Measurements from ENCODE around the gene AKAP13.

Gene AKAP13

GRCh38 chr15:85402195-85402881 lies 21.9 kb downstream of the AKAP13 start:
- Histone ChIP-seq H3K9me3 (ENCODE audit: control insufficient read depth, low read length) (no peaks in the 10 kb centered on the region), H3K27ac (no peak overlapping the region), H3K4me1 (no peaks in the 10 kb centered on the region), H3K27me3 (ENCODE audit: control insufficient read depth, insufficient read depth, low read length) (no peaks in the 10 kb centered on the region), H3K36me3 (ENCODE audit: control insufficient read depth, insufficient read depth, low read length) (no peaks in the 10 kb centered on the region), H3K9ac (no peak overlapping the region), H2AFZ (no peak overlapping the region), H3K79me2 (peaks cover 9% of the 10 kb centered on the region), H3K4me3 (ENCODE audit: low read depth, low read length) (no peak overlapping the region), H3K4me2 (ENCODE audit: low read length) (no peak overlapping the region)
- no peak for TF ChIP-seq CTCF (IDR thresholded peaks at IDR 0.05)

DNA sequence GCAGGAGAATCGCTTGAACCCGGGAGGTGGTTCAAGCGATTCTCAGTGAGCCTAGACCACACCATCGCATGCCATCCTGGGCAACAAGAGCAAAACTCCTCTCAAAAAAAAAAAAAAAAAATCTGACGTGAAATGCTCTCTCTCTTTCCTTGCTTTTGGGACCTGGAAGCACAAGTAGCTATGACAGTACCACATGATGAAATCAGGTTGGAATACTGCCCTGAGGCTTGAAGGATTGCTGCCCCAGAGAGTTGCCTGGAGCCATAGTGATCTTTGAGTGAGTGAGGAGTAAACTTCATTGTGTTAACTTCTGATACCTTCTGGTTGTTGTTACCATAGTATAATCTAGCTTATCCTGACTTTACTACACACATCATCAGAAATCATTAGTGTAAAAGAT lies 23.3 kb downstream of the AKAP13 start:
- TF ChIP-seq CTCF (IDR thresholded peaks at IDR 0.05): no peak
- no peak overlapping the region for H2AFZ ChIP-seq
- H3K9ac ChIP-seq: no peak overlapping the region
- no peaks in the 10 kb centered on the region for H3K27me3 ChIP-seq (ENCODE audit: control insufficient read depth, insufficient read depth, low read length)
- H3K4me2 ChIP-seq (ENCODE audit: low read length): no peak overlapping the region
- peaks cover 8% of the 10 kb centered on the region for H3K79me2 ChIP-seq
- no peak overlapping the region for H3K27ac ChIP-seq
- no peak overlapping the region for H3K4me3 ChIP-seq (ENCODE audit: low read depth, low read length)
- H3K4me1 ChIP-seq: no peaks in the 10 kb centered on the region
- no peaks in the 10 kb centered on the region for H3K36me3 ChIP-seq (ENCODE audit: control insufficient read depth, insufficient read depth, low read length)
- no peaks in the 10 kb centered on the region for H3K9me3 ChIP-seq (ENCODE audit: control insufficient read depth, low read length)

DNA sequence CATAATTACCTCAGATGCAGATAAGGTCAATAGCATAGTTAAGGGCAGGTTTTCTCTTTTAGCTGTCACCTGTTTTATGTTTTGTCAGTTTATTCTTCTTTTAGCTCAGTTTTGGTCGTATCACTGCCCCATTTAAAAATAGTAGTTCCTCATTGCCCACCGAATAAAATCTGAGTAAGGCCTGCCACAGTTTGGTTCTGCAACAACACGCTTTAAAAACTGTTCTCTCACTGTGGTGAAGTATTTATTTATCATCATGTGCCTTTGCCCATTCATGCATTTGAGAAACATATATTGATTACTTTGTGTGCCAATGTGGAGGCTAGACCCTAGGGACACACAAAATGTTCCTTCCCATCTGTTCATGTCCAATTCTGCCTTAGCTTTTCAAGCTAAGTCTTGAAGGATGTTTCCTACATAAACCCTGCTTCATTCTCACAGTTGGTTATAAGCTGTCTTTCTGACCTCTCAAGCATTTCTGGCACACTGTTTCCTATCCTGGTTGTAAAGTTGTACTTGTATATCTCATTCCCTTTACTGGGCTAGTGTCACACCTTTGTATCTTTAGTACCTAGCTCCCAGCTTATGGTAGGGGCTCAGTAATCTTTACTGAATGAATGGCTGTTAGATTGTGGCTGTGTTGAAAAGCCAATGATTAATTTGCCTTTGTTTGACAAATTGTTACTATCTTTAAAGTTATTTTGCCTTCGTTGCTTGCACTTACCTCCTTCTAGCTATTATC lies 23.9 kb downstream of the AKAP13 start:
- Histone ChIP-seq H3K4me3 (ENCODE audit: low read depth, low read length) (no peak overlapping the region), H2AFZ (no peak overlapping the region), H3K27ac (no peak overlapping the region), H3K4me2 (ENCODE audit: low read length) (no peak overlapping the region), H3K27me3 (ENCODE audit: control insufficient read depth, insufficient read depth, low read length) (no peaks in the 10 kb centered on the region), H3K36me3 (ENCODE audit: control insufficient read depth, insufficient read depth, low read length) (no peaks in the 10 kb centered on the region), H3K4me1 (no peaks in the 10 kb centered on the region), H3K9ac (no peak overlapping the region), H3K9me3 (ENCODE audit: control insufficient read depth, low read length) (no peaks in the 10 kb centered on the region), H3K79me2 (peaks cover 7% of the 10 kb centered on the region)
- no peak for TF ChIP-seq CTCF (IDR thresholded peaks at IDR 0.05)

GRCh38 chr15:85404918-85405866 lies 24.8 kb downstream of the AKAP13 start:
- H3K4me2 ChIP-seq (ENCODE audit: low read length): no peak overlapping the region
- no peak overlapping the region for H3K9ac ChIP-seq

More at GRCh38 chr15:85404918-85405866, 24.8 kb downstream of the AKAP13 start:
- TF ChIP-seq CTCF (IDR thresholded peaks at IDR 0.05): no peak
- H2AFZ ChIP-seq: no peak overlapping the region
- no peak overlapping the region for H3K27ac ChIP-seq
- H3K79me2 ChIP-seq: peaks cover 7% of the 10 kb centered on the region
- no peaks in the 10 kb centered on the region for H3K36me3 ChIP-seq (ENCODE audit: control insufficient read depth, insufficient read depth, low read length)
- no peaks in the 10 kb centered on the region for H3K4me1 ChIP-seq
- no peak overlapping the region for H3K4me3 ChIP-seq (ENCODE audit: low read depth, low read length)
- no peaks in the 10 kb centered on the region for H3K27me3 ChIP-seq (ENCODE audit: control insufficient read depth, insufficient read depth, low read length)
- no peaks in the 10 kb centered on the region for H3K9me3 ChIP-seq (ENCODE audit: control insufficient read depth, low read length)

Data from parathyroid adenoma (tissue), 2 donors.